Large intestine (tissue), 3 donors: Measurements from ENCODE around the gene PLA2G4B. TPM values are rescaled to one million over a fixed set of nuclear protein-coding genes. Genes with fewer than 3 reads are reported as not detected.

ENCODE experiments used
- DNase-seq, 2 donors: peaks; one replicate each; pipeline versions ENCODE4 v3.0.0 to v3.0.0-alpha.2; 2013
- H3K27ac ChIP-seq: one replicate; pipeline ENCODE4 v1.5.1; 2013; ENCODE audit warnings: low read length
- H3K27me3 ChIP-seq: 2 replicates; pipeline ENCODE4 v1.6.1; 2013; ENCODE audit warnings: low read length; ENCODE audit not compliant: control insufficient read depth, insufficient read depth
- H3K36me3 ChIP-seq: 2 replicates; pipeline ENCODE4 v1.6.1; 2013; ENCODE audit warnings: low read length; ENCODE audit not compliant: control insufficient read depth, insufficient read depth
- H3K4me1 ChIP-seq: one replicate; pipeline ENCODE4 v1.6.1; 2013; ENCODE audit warnings: low read length; ENCODE audit not compliant: control insufficient read depth, insufficient read depth
- H3K4me3 ChIP-seq: one replicate; pipeline ENCODE4 v1.5.1; 2013; ENCODE audit warnings: low read length
- H3K9me3 ChIP-seq: one replicate; pipeline ENCODE4 v1.6.1; 2013; ENCODE audit warnings: mild to moderate bottlenecking, low read depth, low read length, moderate library complexity; ENCODE audit not compliant: control insufficient read depth
- WGBS: methylation state at CpG from one replicate; pipeline ENCODE4 v1.1.5; 2013; ENCODE audit warnings: low lambda C conversion rate; ENCODE audit not compliant: insufficient coverage; 5-methylcytosine and 5-hydroxymethylcytosine counted together
- polyA plus RNA-seq: library from polyadenylated mRNA; unstranded; fragments of 120-200 nt; gene quantifications from one replicate; pipeline ENCODE4 v1.2.1, GENCODE V29; 2013

Gene PLA2G4B
- polyA plus RNA-seq, 1 donor = 10.4 TPM

GRCh38 chr15:41850482-41851166 is 12.0 kb downstream of the PLA2G4B start:
- no peaks in the 10 kb centered on the region for H3K27me3 ChIP-seq
- no peak overlapping the region for H3K4me3 ChIP-seq
- no peak for DNase-seq
- H3K36me3 ChIP-seq = peaks cover 32% of the 10 kb centered on the region
- H3K9me3 ChIP-seq = no peaks in the 10 kb centered on the region
- WGBS = no CpG with 5 or more reads among the region's 16 CpGs
- H3K27ac ChIP-seq = no peak overlapping the region
- no peaks in the 10 kb centered on the region for H3K4me1 ChIP-seq

- Histone ChIP-seq H3K9me3 (no peaks in the 10 kb centered on the region), H3K4me1 (no peaks in the 10 kb centered on the region), H3K4me3 (no peak overlapping the region), H3K36me3 (peaks cover 28% of the 10 kb centered on the region), H3K27ac (no peak overlapping the region), H3K27me3 (no peaks in the 10 kb centered on the region)
- no peak for DNase-seq
- WGBS = no CpG with 5 or more reads among the region's 11 CpGs
Observed at GRCh38 chr15:41851167-41851523, 12.5 kb downstream of the PLA2G4B start.

GRCh38 chr15:41851755-41852370 is 13.2 kb downstream of the PLA2G4B start:
- no CpG with 5 or more reads among the region's 8 CpGs for WGBS
- peaks cover 21% of the 10 kb centered on the region for H3K36me3 ChIP-seq
- no peaks in the 10 kb centered on the region for H3K9me3 ChIP-seq
- no peak for DNase-seq
- no peak overlapping the region for H3K4me3 ChIP-seq
- H3K4me1 ChIP-seq = no peaks in the 10 kb centered on the region
- H3K27me3 ChIP-seq = no peaks in the 10 kb centered on the region
- H3K27ac ChIP-seq = no peak overlapping the region

GRCh38 chr15:41852736-41853590 is 14.3 kb downstream of the PLA2G4B start:
- no peak overlapping the region for H3K27ac ChIP-seq
- no CpG with 5 or more reads among the region's 17 CpGs for WGBS
- no peak for DNase-seq
- H3K9me3 ChIP-seq = no peaks in the 10 kb centered on the region
- peaks cover 11% of the 10 kb centered on the region for H3K36me3 ChIP-seq
- no peaks in the 10 kb centered on the region for H3K27me3 ChIP-seq
- H3K4me1 ChIP-seq = no peaks in the 10 kb centered on the region
- no peak overlapping the region for H3K4me3 ChIP-seq

GRCh38 chr15:41853831-41854230 is 15.2 kb downstream of the PLA2G4B start:
- no peak overlapping the region for H3K27ac ChIP-seq
- no peak overlapping the region for H3K4me3 ChIP-seq
- no CpG with 5 or more reads among the region's 10 CpGs for WGBS
- no peaks in the 10 kb centered on the region for H3K4me1 ChIP-seq
- no peaks in the 10 kb centered on the region for H3K9me3 ChIP-seq
- no peak for DNase-seq
- peaks cover 2% of the 10 kb centered on the region for H3K36me3 ChIP-seq
- H3K27me3 ChIP-seq = no peaks in the 10 kb centered on the region

GRCh38 chr15:41854443-41854842 is 15.8 kb downstream of the PLA2G4B start:
- Histone ChIP-seq H3K9me3 (no peaks in the 10 kb centered on the region), H3K27me3 (no peaks in the 10 kb centered on the region), H3K27ac (no peak overlapping the region), H3K4me3 (no peak overlapping the region), H3K36me3 (no peaks in the 10 kb centered on the region), H3K4me1 (no peaks in the 10 kb centered on the region)
- no CpG with 5 or more reads among the region's 9 CpGs for WGBS
- DNase-seq = no peak

- no peak for DNase-seq
- Histone ChIP-seq H3K27me3 (no peaks in the 10 kb centered on the region), H3K9me3 (no peaks in the 10 kb centered on the region), H3K4me3 (no peak overlapping the region), H3K27ac (no peak overlapping the region), H3K36me3 (no peaks in the 10 kb centered on the region), H3K4me1 (no peaks in the 10 kb centered on the region)
- WGBS = no CpG with 5 or more reads among the region's 30 CpGs
Observed at GRCh38 chr15:41855261-41855961, 16.8 kb downstream of the PLA2G4B start.

- Histone ChIP-seq H3K4me1 (no peaks in the 10 kb centered on the region), H3K9me3 (no peaks in the 10 kb centered on the region), H3K4me3 (no peak overlapping the region), H3K36me3 (no peaks in the 10 kb centered on the region), H3K27ac (no peak overlapping the region), H3K27me3 (no peaks in the 10 kb centered on the region)
- WGBS = no CpG with 5 or more reads among the region's 17 CpGs
- DNase-seq = no peak
Observed at GRCh38 chr15:41856262-41856661, 17.6 kb downstream of the PLA2G4B start.

- no peak overlapping the region for H3K27ac ChIP-seq
- no peaks in the 10 kb centered on the region for H3K36me3 ChIP-seq
- no peaks in the 10 kb centered on the region for H3K27me3 ChIP-seq
- no peak overlapping the region for H3K4me3 ChIP-seq
- H3K9me3 ChIP-seq = no peaks in the 10 kb centered on the region
- H3K4me1 ChIP-seq = no peaks in the 10 kb centered on the region
- no CpG with 5 or more reads among the region's 12 CpGs for WGBS
- DNase-seq = no peak
Observed at GRCh38 chr15:41856716-41857115, 18.1 kb downstream of the PLA2G4B start.

GRCh38 chr15:41857316-41857715 is 18.7 kb downstream of the PLA2G4B start:
- no CpG with 5 or more reads among the region's 9 CpGs for WGBS
- no peaks in the 10 kb centered on the region for H3K9me3 ChIP-seq
- H3K27ac ChIP-seq = no peak overlapping the region
- no peak overlapping the region for H3K4me3 ChIP-seq
- no peaks in the 10 kb centered on the region for H3K27me3 ChIP-seq
- DNase-seq = no peak
- H3K36me3 ChIP-seq = no peaks in the 10 kb centered on the region
- H3K4me1 ChIP-seq = no peaks in the 10 kb centered on the region
